ENCODE results near the gene DAZ4.
"Not testable (repeated sequence)": the region's sequence is repeated elsewhere in the genome, so short reads cannot be mapped to it uniquely, and the experiment has no call there.

DAZ4 gene, protein sequence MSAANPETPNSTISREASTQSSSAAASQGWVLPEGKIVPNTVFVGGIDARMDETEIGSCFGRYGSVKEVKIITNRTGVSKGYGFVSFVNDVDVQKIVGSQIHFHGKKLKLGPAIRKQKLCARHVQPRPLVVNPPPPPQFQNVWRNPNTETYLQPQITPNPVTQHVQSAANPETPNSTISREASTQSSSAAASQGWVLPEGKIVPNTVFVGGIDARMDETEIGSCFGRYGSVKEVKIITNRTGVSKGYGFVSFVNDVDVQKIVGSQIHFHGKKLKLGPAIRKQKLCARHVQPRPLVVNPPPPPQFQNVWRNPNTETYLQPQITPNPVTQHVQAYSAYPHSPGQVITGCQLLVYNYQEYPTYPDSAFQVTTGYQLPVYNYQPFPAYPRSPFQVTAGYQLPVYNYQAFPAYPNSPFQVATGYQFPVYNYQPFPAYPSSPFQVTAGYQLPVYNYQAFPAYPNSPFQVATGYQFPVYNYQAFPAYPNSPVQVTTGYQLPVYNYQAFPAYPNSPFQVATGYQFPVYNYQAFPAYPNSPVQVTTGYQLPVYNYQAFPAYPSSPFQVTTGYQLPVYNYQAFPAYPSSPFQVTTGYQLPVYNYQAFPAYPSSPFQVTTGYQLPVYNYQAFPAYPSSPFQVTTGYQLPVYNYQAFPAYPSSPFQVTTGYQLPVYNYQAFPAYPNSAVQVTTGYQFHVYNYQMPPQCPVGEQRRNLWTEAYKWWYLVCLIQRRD

DNA sequence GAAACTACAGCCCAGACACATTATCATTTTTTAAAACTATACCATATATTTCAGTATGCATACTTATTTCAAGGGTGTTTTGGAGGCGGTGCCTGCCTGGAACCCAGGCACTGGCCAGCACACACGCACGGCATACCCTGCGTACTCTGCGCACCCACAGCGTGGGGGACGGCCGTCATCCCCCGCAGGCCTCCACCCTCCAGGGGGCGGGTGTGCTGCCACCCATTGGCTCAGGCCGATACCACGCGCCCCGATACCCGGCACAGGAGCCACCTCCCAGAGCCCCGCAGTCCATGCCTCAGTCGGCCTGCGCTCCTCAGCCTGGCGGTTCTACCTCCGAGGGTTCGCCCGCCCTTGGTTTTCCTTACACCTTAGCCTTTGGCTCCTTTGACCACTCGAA, at the start of gene DAZ4:
Gene DAZ4, plus strand, starts transcription at position 301 of the 400 bp plus-strand sequence. CDS start 208 bp downstream, outside the sequence.
- not testable (repeated sequence) for DNase-seq

DNA sequence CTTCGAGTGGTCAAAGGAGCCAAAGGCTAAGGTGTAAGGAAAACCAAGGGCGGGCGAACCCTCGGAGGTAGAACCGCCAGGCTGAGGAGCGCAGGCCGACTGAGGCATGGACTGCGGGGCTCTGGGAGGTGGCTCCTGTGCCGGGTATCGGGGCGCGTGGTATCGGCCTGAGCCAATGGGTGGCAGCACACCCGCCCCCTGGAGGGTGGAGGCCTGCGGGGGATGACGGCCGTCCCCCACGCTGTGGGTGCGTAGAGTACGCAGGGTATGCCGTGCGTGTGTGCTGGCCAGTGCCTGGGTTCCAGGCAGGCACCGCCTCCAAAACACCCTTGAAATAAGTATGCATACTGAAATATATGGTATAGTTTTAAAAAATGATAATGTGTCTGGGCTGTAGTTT, 20.4 kb upstream of the DAZ4 start, which contains the start of gene DAZ3:
Gene DAZ3, minus strand, starts transcription at position 101 of the 400 bp plus-strand sequence. CDS start 208 bp downstream, outside the sequence.
- DNase-seq: not testable (repeated sequence)

DNA sequence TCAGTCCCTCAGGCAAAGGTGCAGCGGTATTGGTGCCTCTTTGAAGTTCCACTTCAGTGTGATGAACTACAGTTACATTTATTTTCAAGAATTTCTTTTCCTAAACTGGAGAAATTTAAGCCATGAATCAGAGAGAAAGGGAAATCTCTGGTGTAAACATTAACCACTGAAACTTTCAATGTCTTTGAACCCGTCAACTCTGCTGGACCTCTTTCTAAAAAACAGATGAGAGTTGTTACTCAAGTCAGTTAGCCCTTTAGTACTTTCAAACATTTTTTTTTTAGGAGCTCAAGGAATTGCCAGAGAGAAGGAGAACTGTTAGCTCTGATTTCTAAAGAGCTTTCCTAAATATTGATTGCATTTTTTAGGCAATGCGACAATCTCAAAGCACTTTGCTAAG, 11.9 kb upstream of the DAZ4 start:
- not testable (repeated sequence) for DNase-seq

DNA sequence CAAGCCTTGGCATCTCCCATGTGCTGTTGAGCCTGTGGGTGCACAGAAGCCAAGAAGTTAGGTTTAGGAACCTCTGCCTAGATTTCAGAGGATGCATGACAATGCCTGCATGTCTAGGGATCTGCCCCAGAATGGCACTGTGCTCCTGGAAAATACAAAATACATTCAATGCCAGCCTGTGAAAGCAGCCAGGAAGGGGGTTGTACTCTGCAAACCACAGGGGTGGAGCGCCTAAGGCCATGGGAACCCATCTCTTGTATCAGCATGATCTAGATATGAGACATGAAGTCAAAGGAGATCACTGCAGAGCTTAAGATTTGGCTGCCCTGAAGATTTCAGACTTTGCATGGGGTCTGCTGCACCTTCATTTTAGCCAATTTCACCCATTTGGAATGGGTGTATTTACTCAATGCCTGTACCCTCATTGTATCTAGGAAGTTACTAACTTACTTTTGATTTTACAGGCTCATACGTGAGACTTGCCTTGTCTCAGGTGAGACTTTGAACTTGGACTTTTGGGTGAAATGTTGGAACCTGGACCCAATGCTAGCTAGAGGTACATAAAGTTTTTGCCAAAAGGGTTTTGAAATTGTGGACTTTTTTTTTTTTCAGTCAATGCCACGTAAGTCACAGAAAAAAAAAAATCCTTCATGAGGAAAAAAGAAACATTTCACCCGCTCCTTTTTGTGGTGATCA, 9.4 kb upstream of the DAZ4 start:
- DNase-seq: not testable (repeated sequence)

DNA sequence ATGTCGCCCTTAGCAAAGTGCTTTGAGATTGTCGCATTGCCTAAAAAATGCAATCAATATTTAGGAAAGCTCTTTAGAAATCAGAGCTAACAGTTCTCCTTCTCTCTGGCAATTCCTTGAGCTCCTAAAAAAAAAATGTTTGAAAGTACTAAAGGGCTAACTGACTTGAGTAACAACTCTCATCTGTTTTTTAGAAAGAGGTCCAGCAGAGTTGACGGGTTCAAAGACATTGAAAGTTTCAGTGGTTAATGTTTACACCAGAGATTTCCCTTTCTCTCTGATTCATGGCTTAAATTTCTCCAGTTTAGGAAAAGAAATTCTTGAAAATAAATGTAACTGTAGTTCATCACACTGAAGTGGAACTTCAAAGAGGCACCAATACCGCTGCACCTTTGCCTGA, 8.7 kb upstream of the DAZ4 start:
- not testable (repeated sequence) for DNase-seq
